Heart left ventricle (tissue), 13 donors: ENCODE measurements around the gene MTCH1.

Source experiments
- POLR2A ChIP-seq, 2 donors: fragments of 450-650 bp; IDR thresholded peaks; one replicate each; pipeline ENCODE4 v1.6.1; 2017; ENCODE audit warnings: antibody characterized with exemption in 2 of 2, mild to moderate bottlenecking in 2 of 2, moderate library complexity in 2 of 2
- TF ChIP-seq, protein P1 (sequence below), 12 donors: fragments of 200-600 bp; sonication (generic) in 4 of 12; IDR thresholded peaks; one replicate each; pipeline versions ENCODE4 v1.5.0 to v1.8.0; 2018 to 2022; ENCODE audit warnings: antibody characterized with exemption in 12 of 12, mild to moderate bottlenecking in 5 of 12
- donor health status: ischemic (EF 13 %, LVEDD 7.1; RV severe dilation, severe dysfunction).
- donor health status: DM: no; HTN: yes; CAD: no.
- donor health status: DM: no; HTN: no; CAD: no.
- donor health status: ischemic (EF 25% LVEDD 6.9; RV normal size, moderate dysfunction).
- donor health status: ischemic (EF 25% LVEDD 5.7; RV mildly dilated, moderate dysfunction).
- donor health status: ischemic (EF 35%, LVEDD 5.7; RV mildly dilated, moderate dysfunction).
- donor health status: nonischemic (EF 11% LVEDD 7.7; RV severe dilation, severe dysfunction).
- donor health status: DM: yes; HTN: yes; CAD: no.
- donor health status: PGD.
- donor health status: ischemic (EF 29% LVEDD 5.4; RV normal size, mild dysfunction).
- donor health status: nonischemic (EF 23%, LVEDD 6.1; RV moderate dilation, normal function).

DNA sequence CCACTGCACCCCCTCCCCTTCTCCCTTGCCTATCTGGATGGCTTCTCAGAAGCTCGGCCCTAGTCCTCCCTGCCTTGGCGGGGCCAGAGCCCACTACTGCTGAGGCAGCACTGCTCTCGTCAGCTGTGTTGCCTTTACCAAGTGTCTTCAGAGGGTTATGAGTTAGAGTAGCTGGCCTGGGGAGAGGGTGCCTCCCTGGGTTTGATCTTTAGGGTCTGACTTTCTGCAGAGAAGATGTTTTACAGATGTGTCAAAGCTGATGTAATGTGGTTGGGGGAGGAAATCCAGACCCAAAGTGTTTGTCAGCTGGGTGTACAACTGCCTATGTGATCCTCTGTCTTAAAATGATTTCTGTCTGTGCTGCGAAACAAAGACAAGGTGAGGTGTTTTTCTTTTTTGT lies 61.9 kb downstream of the MTCH1 start:
- TF ChIP-seq, protein P1, sequence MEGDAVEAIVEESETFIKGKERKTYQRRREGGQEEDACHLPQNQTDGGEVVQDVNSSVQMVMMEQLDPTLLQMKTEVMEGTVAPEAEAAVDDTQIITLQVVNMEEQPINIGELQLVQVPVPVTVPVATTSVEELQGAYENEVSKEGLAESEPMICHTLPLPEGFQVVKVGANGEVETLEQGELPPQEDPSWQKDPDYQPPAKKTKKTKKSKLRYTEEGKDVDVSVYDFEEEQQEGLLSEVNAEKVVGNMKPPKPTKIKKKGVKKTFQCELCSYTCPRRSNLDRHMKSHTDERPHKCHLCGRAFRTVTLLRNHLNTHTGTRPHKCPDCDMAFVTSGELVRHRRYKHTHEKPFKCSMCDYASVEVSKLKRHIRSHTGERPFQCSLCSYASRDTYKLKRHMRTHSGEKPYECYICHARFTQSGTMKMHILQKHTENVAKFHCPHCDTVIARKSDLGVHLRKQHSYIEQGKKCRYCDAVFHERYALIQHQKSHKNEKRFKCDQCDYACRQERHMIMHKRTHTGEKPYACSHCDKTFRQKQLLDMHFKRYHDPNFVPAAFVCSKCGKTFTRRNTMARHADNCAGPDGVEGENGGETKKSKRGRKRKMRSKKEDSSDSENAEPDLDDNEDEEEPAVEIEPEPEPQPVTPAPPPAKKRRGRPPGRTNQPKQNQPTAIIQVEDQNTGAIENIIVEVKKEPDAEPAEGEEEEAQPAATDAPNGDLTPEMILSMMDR (IDR thresholded peaks at IDR 0.05) = no peak
- TF ChIP-seq POLR2A (IDR thresholded peaks at IDR 0.05) = no peak
